Measurements from ENCODE around the gene CEP131.

Gene CEP131

GRCh38 chr17:81164371-81165245 lies 58.2 kb downstream of the CEP131 start (continued):
- TF ChIP-seq PRDM10 (tag by site-specific recombination; IDR thresholded peaks at IDR 0.05) (no peak), ZNF174 (tag by site-specific recombination; IDR thresholded peaks at IDR 0.05) (no peak), ZNF501 (tag by site-specific recombination; IDR thresholded peaks at IDR 0.05) (no peak), ZNF10 (tag by site-specific recombination; IDR thresholded peaks at IDR 0.05) (peak; percentile 80; the same call in 1 of the 2 replicates), INSM2 (tag by site-specific recombination; IDR thresholded peaks at IDR 0.05) (no peak), ZNF274 (IDR thresholded peaks at IDR 0.05; ENCODE audit: low read length) (no peak), ZNF274 (tag by site-specific recombination; IDR thresholded peaks at IDR 0.05; ENCODE audit: borderline replicate concordance) (no peak), ZNF324 (tag by site-specific recombination; IDR thresholded peaks at IDR 0.05) (no peak), ZNF621 (tag by site-specific recombination; IDR thresholded peaks at IDR 0.05) (no peak), ZNF423 (tag by site-specific recombination; IDR thresholded peaks at IDR 0.05) (peak; percentile 57), ZNF341 (tag by site-specific recombination; IDR thresholded peaks at IDR 0.05; ENCODE audit: low read depth) (peak; percentile 47; the same call in 1 of the 2 replicates), ZFHX2 (tag by site-specific recombination; conservative IDR thresholded peaks at IDR 0.05) (peak; percentile 86), ZIC2 (tag by site-specific recombination; IDR thresholded peaks at IDR 0.05) (peak; percentile 98), YY2 (tag by site-specific recombination; IDR thresholded peaks at IDR 0.05) (no peak)

GRCh38 chr17:81163703-81164370 lies 58.9 kb downstream of the CEP131 start:
- Histone ChIP-seq H3K36me3 (ENCODE audit: control insufficient read depth in 2 of 2, insufficient read depth in 1 of 2, low read length in 2 of 2) (no peaks in the 10 kb centered on the region), H3K4me1 (ENCODE audit: control insufficient read depth, insufficient read depth, low read length) (peaks cover 2% of the 10 kb centered on the region; the same call in 1 of the 2 replicates), H3K9me3 (ENCODE audit: control insufficient read depth, insufficient read depth, low read depth, low read length) (no peaks in the 10 kb centered on the region), H3K27ac (ENCODE audit: extremely low read depth, low read depth, low read length) (no peak overlapping the region), H3K4me3 (ENCODE audit: low read depth, low read length) (no peak overlapping the region)
- CTCF ChIA-PET, result interaction anchor here (1.6 to 1.7 kb wide), 2 partner anchors 21 to 37 kb away, joined by 4 read pairs; no protein-coding TSS in a partner anchor
- POLR2A ChIA-PET, result interaction anchor here (0.6 kb wide), 1 partner anchor 561 kb away, joined by 4 read pairs; no protein-coding TSS in a partner anchor
- TF ChIP-seq GLIS1 (tag by site-specific recombination; IDR thresholded peaks at IDR 0.05), result peak; percentile 12; the same call in 1 of the 2 replicates
- TF ChIP-seq ZNF692 (tag by site-specific recombination; IDR thresholded peaks at IDR 0.05), result peak; percentile 59; the same call in 1 of the 2 replicates
- no peak for TF ChIP-seq BCL11A (tag by site-specific recombination; IDR thresholded peaks at IDR 0.05; ENCODE audit: low read depth)
- no peak for TF ChIP-seq ZNF544 (tag by site-specific recombination; IDR thresholded peaks at IDR 0.05)
- 0 out of 2 replicates have a peak, but pooled peaks have one; percentile 48 for TF ChIP-seq ZFP69B (tag by site-specific recombination; IDR thresholded peaks at IDR 0.05)
- peak; percentile 33; the same call in 1 of the 2 replicates for TF ChIP-seq HIC1 (tag by site-specific recombination; IDR thresholded peaks at IDR 0.05)
- TF ChIP-seq ZNF274 (IDR thresholded peaks at IDR 0.05; ENCODE audit: low read length), result no peak
- TF ChIP-seq ZNF274 (tag by site-specific recombination; IDR thresholded peaks at IDR 0.05; ENCODE audit: borderline replicate concordance), result no peak
